NCI-H1417 treated with DMSO at 0.1 percent for 48 hours (cell line): ENCODE results near the gene CLHC1.
"Not testable (repeated sequence)": the region's sequence is repeated elsewhere in the genome, so short reads cannot be mapped to it uniquely, and the experiment has no call there.

ENCODE experiments used
- DNase-seq: peaks from one replicate; lab custom pipeline; 2025; lab: John Stamatoyannopoulos, UW

Gene CLHC1

GRCh38 chr2:55232863-55233657, 967 bp upstream of the CLHC1 start:
- DNase-seq = no peak

GRCh38 chr2:55231546-55232083, 478 bp downstream of the CLHC1 start:
- no peak for DNase-seq

GRCh38 chr2:55230551-55230950, 1.5 kb downstream of the CLHC1 start:
- no peak for DNase-seq

GRCh38 chr2:55229221-55229620, 2.9 kb downstream of the CLHC1 start:
- no peak for DNase-seq

GRCh38 chr2:55228226-55228563, 3.9 kb downstream of the CLHC1 start:
- no peak for DNase-seq

GRCh38 chr2:55227437-55228225, 4.5 kb downstream of the CLHC1 start:
- DNase-seq = not testable (repeated sequence)

- DNase-seq = no peak
Observed at GRCh38 chr2:55225481-55226020, 6.5 kb downstream of the CLHC1 start.

GRCh38 chr2:55224761-55225261, 7.3 kb downstream of the CLHC1 start:
- DNase-seq = no peak

- DNase-seq = no peak
Observed at GRCh38 chr2:55223958-55224760, 7.9 kb downstream of the CLHC1 start.

- DNase-seq = no peak
Observed at GRCh38 chr2:55213822-55214221, 18.3 kb downstream of the CLHC1 start.

- DNase-seq = no peak
Observed at GRCh38 chr2:55204950-55205349, 27.1 kb downstream of the CLHC1 start.

- DNase-seq = no peak
Observed at GRCh38 chr2:55204536-55204935, 27.6 kb downstream of the CLHC1 start.

GRCh38 chr2:55200416-55200815, 31.7 kb downstream of the CLHC1 start:
- no peak for DNase-seq

GRCh38 chr2:55196526-55196925, 35.6 kb downstream of the CLHC1 start:
- DNase-seq = no peak

- not testable (repeated sequence) for DNase-seq
Observed at GRCh38 chr2:55191888-55192287, 40.2 kb downstream of the CLHC1 start.

- DNase-seq = not testable (repeated sequence)
Observed at GRCh38 chr2:55186837-55187236, 45.3 kb downstream of the CLHC1 start.

- DNase-seq = no peak
Observed at GRCh38 chr2:55180374-55180773, 51.7 kb downstream of the CLHC1 start.

- DNase-seq = no peak
Observed at GRCh38 chr2:55176094-55176415, 56.0 kb downstream of the CLHC1 start.

GRCh38 chr2:55175254-55176093, 56.6 kb downstream of the CLHC1 start:
- no peak for DNase-seq

- no peak for DNase-seq
Observed at GRCh38 chr2:55173438-55174054, 58.5 kb downstream of the CLHC1 start.

- no peak for DNase-seq
Observed at GRCh38 chr2:55169915-55170314, 62.2 kb downstream of the CLHC1 start.
